ENCODE measurements around the gene PUS7.

PUS7 gene

GRCh38 chr7:105493923-105494315 is 28.2 kb downstream of the PUS7 start:
- Histone ChIP-seq H3K9me3 (ENCODE audit: low read length) (no peaks in the 10 kb centered on the region), H3K4me1 (ENCODE audit: insufficient read depth, low read length) (peaks cover 6% of the 10 kb centered on the region), H3K36me3 (ENCODE audit: insufficient read depth, low read length) (no peaks in the 10 kb centered on the region), H3K4me3 (ENCODE audit: low read depth in 1 of 2, low read length in 2 of 2) (peak overlapping the region in 1 of 2 donors; percentile 22), H3K27ac (ENCODE audit: low read depth, low read length) (peak overlapping the region; percentile 27), H3K9ac (ENCODE audit: low read length) (no peak overlapping the region), H3K27me3 (ENCODE audit: control insufficient read depth in 1 of 2, insufficient read depth in 2 of 2, low read length in 2 of 2) (no peaks in the 10 kb centered on the region)

GRCh38 chr7:105493196-105493922 is 28.7 kb downstream of the PUS7 start:
- no peaks in the 10 kb centered on the region for H3K27me3 ChIP-seq (ENCODE audit: control insufficient read depth in 1 of 2, insufficient read depth in 2 of 2, low read length in 2 of 2)
- no peak overlapping the region for H3K27ac ChIP-seq (ENCODE audit: low read depth, low read length)
- H3K36me3 ChIP-seq (ENCODE audit: insufficient read depth, low read length): no peaks in the 10 kb centered on the region
- H3K4me3 ChIP-seq (ENCODE audit: low read depth in 1 of 2, low read length in 2 of 2): peak overlapping the region in 1 of 2 donors; percentile 22
- peaks cover 6% of the 10 kb centered on the region for H3K4me1 ChIP-seq (ENCODE audit: insufficient read depth, low read length)
- no peaks in the 10 kb centered on the region for H3K9me3 ChIP-seq (ENCODE audit: low read length)
- H3K9ac ChIP-seq (ENCODE audit: low read length): no peak overlapping the region

GRCh38 chr7:105489409-105489808 is 32.7 kb downstream of the PUS7 start:
- no peak overlapping the region for H3K4me3 ChIP-seq (ENCODE audit: low read depth in 1 of 2, low read length in 2 of 2)
- no peak overlapping the region for H3K9ac ChIP-seq (ENCODE audit: low read length)
- H3K27ac ChIP-seq (ENCODE audit: low read depth, low read length): no peak overlapping the region
- no peaks in the 10 kb centered on the region for H3K27me3 ChIP-seq (ENCODE audit: control insufficient read depth in 1 of 2, insufficient read depth in 2 of 2, low read length in 2 of 2)
- H3K9me3 ChIP-seq (ENCODE audit: low read length): no peaks in the 10 kb centered on the region
- no peaks in the 10 kb centered on the region for H3K36me3 ChIP-seq (ENCODE audit: insufficient read depth, low read length)
- peaks cover 6% of the 10 kb centered on the region for H3K4me1 ChIP-seq (ENCODE audit: insufficient read depth, low read length)

DNA sequence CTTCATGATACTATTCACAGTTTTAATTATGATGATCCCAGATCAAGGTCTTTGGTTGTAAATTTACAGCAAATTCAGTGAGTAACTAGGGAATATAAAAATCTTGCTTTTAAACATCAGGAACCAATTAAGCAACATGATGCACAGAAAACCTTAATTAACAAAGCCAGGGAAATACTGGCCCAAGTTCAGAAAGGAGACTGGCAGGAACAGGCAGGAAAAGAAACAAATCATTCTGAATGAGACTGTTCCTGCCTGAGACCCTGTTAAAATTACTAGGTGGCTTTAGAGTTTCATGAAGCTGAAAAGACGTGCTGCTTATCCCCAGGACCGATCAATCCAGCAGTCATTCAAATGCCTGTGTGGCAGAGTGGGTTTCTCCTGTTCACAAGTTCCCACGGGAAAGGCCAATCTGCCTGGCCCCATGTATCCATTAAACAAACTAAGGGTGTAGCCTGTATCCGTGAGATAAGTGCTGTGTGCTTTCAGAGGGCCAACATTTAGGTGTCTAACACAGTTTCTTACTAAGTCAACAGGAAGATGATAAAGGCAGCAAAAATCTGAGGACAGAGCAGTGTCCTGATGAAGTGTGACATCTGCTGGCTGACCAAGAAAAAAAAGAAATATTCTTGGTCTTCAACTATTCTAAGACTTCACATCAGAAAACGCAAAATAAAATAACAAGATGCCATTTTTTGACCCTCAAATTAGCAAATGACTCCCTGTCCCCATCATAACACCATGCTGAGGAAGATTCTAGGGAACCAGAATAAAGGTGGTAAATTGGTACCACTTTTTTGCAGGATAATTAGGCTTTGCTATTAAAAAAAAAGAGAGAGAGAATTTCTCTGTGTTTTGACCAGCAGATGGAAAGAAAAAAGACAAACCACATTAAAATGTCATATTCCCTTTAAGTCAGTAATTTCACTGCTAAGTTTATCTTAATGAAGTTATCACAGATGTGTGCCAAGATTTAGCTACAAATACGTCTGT is 34.2 kb downstream of the PUS7 start:
- H3K4me1 ChIP-seq (ENCODE audit: insufficient read depth, low read length): no peaks in the 10 kb centered on the region
- H3K27ac ChIP-seq (ENCODE audit: low read depth, low read length): no peak overlapping the region
- H3K9ac ChIP-seq (ENCODE audit: low read length): no peak overlapping the region
- no peaks in the 10 kb centered on the region for H3K27me3 ChIP-seq (ENCODE audit: control insufficient read depth in 1 of 2, insufficient read depth in 2 of 2, low read length in 2 of 2)
- H3K36me3 ChIP-seq (ENCODE audit: insufficient read depth, low read length): no peaks in the 10 kb centered on the region
- H3K4me3 ChIP-seq (ENCODE audit: low read depth in 1 of 2, low read length in 2 of 2): no peak overlapping the region
- no peaks in the 10 kb centered on the region for H3K9me3 ChIP-seq (ENCODE audit: low read length)

DNA sequence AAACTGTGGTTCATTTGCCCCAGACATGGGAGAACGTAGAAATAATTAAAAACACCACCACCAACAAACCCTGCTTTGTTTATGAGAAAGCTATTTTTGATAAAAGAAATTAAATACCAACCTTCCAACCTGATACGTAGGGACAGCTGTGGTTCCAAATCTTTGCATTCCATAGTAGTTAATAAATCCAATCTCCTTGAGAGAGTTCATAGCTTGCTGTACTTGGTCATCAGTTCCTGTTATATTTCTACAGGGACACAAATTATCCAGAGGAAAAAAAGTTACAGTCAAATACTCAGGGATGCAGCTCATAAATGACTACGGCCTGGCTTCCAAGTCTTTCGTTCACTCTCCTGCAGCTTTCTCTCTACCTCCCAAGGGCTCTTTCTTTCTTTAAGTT is 41.1 kb downstream of the PUS7 start:
- Histone ChIP-seq H3K27ac (ENCODE audit: low read depth, low read length) (no peak overlapping the region), H3K36me3 (ENCODE audit: insufficient read depth, low read length) (no peaks in the 10 kb centered on the region), H3K4me1 (ENCODE audit: insufficient read depth, low read length) (no peaks in the 10 kb centered on the region), H3K9me3 (ENCODE audit: low read length) (no peaks in the 10 kb centered on the region), H3K27me3 (ENCODE audit: control insufficient read depth in 1 of 2, insufficient read depth in 2 of 2, low read length in 2 of 2) (no peaks in the 10 kb centered on the region), H3K9ac (ENCODE audit: low read length) (no peak overlapping the region), H3K4me3 (ENCODE audit: low read depth in 1 of 2, low read length in 2 of 2) (no peak overlapping the region)

DNA sequence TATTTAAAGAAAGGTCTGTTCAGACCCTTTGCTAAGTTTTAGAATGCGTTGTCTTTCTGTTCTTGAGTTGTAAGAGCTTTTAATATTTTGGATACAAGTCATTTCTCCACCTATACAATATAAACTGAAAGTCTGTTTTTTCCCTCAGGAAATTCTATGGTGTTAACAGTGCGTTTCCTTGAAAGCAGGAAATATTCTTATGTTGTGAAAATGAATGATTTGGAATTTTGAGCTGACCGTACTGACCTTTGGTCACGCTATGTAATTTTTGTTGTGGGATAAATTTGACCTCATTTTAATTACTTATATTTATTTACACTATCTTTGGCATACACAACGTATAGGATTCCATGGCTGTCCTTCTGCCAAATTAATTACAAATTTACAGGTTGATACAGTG is 43.5 kb downstream of the PUS7 start:
- Histone ChIP-seq H3K27me3 (ENCODE audit: control insufficient read depth in 1 of 2, insufficient read depth in 2 of 2, low read length in 2 of 2) (no peaks in the 10 kb centered on the region), H3K4me1 (ENCODE audit: insufficient read depth, low read length) (no peaks in the 10 kb centered on the region), H3K4me3 (ENCODE audit: low read depth in 1 of 2, low read length in 2 of 2) (no peak overlapping the region), H3K36me3 (ENCODE audit: insufficient read depth, low read length) (no peaks in the 10 kb centered on the region), H3K9me3 (ENCODE audit: low read length) (no peaks in the 10 kb centered on the region), H3K27ac (ENCODE audit: low read depth, low read length) (no peak overlapping the region), H3K9ac (ENCODE audit: low read length) (no peak overlapping the region)

DNA sequence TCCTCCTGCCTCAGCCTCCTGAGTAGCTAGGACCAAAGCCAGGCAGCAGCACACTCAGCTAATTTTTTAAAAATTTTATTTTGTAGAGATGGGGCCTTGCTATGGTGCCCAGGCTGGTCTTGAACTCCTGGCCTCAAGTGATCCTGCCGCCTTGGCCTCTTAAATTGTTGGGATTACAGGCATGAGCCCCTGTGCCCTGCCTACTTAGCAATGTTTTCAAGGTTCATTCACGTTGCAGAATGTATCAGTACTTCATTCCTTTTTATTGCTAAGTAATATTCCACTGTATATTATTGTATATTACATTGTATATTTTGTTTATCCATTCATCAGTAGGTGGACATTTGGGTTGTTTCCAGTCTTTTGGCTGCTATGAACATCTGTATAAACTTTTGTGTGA is 44.2 kb downstream of the PUS7 start:
- no peaks in the 10 kb centered on the region for H3K4me1 ChIP-seq (ENCODE audit: insufficient read depth, low read length)
- H3K36me3 ChIP-seq (ENCODE audit: insufficient read depth, low read length): no peaks in the 10 kb centered on the region
- no peak overlapping the region for H3K27ac ChIP-seq (ENCODE audit: low read depth, low read length)
- H3K9me3 ChIP-seq (ENCODE audit: low read length): no peaks in the 10 kb centered on the region
- H3K4me3 ChIP-seq (ENCODE audit: low read depth in 1 of 2, low read length in 2 of 2): no peak overlapping the region
- no peaks in the 10 kb centered on the region for H3K27me3 ChIP-seq (ENCODE audit: control insufficient read depth in 1 of 2, insufficient read depth in 2 of 2, low read length in 2 of 2)
- no peak overlapping the region for H3K9ac ChIP-seq (ENCODE audit: low read length)

DNA sequence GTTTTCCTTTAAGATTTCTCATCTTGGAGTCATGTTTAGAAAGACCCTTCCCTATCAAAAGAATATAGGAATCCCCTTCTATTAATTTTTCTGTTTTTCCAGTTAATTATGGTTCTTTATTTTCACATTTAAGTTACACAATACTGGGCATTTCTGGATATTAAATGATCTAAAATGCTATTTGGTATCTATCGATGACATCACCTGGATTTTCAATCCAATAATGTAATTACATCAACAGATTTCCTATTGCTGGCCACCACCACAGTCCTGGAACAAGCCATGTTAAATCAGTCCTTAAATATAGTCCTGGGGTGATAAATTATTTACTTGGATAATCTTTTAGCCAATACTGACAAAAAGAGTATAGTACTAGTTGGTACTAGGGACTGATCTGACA is 48.0 kb downstream of the PUS7 start:
- Histone ChIP-seq H3K27ac (ENCODE audit: low read depth, low read length) (no peak overlapping the region), H3K4me1 (ENCODE audit: insufficient read depth, low read length) (no peaks in the 10 kb centered on the region), H3K36me3 (ENCODE audit: insufficient read depth, low read length) (no peaks in the 10 kb centered on the region), H3K9me3 (ENCODE audit: low read length) (no peaks in the 10 kb centered on the region), H3K27me3 (ENCODE audit: control insufficient read depth in 1 of 2, insufficient read depth in 2 of 2, low read length in 2 of 2) (no peaks in the 10 kb centered on the region), H3K9ac (ENCODE audit: low read length) (no peak overlapping the region), H3K4me3 (ENCODE audit: low read depth in 1 of 2, low read length in 2 of 2) (no peak overlapping the region)

DNA sequence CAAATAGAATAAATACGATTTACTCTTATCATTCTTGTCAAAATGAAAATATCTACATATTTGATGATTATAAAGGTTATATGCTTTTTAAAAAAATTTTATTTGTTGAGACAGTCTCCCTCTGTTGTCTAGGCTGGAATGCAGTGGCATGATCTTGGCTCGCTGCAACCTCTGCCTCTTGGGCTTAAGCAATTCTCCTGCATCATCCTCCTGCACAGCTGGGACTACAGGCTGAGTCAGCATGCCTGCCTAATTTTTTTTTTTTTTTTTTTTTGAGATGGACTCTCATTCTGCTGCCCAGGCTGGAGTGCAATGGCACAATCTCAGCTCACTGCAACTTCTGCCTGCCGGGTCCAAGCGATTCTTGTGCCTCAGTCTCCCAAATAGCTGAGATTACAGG is 48.9 kb downstream of the PUS7 start:
- H3K4me3 ChIP-seq (ENCODE audit: low read depth in 1 of 2, low read length in 2 of 2): no peak overlapping the region
- no peaks in the 10 kb centered on the region for H3K27me3 ChIP-seq (ENCODE audit: control insufficient read depth in 1 of 2, insufficient read depth in 2 of 2, low read length in 2 of 2)
- H3K36me3 ChIP-seq (ENCODE audit: insufficient read depth, low read length): no peaks in the 10 kb centered on the region
- H3K4me1 ChIP-seq (ENCODE audit: insufficient read depth, low read length): no peaks in the 10 kb centered on the region
- no peaks in the 10 kb centered on the region for H3K9me3 ChIP-seq (ENCODE audit: low read length)
- H3K27ac ChIP-seq (ENCODE audit: low read depth, low read length): no peak overlapping the region
- H3K9ac ChIP-seq (ENCODE audit: low read length): no peak overlapping the region

- Histone ChIP-seq H3K4me3 (ENCODE audit: low read depth in 1 of 2, low read length in 2 of 2) (no peak overlapping the region), H3K9ac (ENCODE audit: low read length) (no peak overlapping the region), H3K27ac (ENCODE audit: low read depth, low read length) (no peak overlapping the region), H3K9me3 (ENCODE audit: low read length) (no peaks in the 10 kb centered on the region), H3K36me3 (ENCODE audit: insufficient read depth, low read length) (no peaks in the 10 kb centered on the region), H3K4me1 (ENCODE audit: insufficient read depth, low read length) (no peaks in the 10 kb centered on the region), H3K27me3 (ENCODE audit: control insufficient read depth in 1 of 2, insufficient read depth in 2 of 2, low read length in 2 of 2) (no peaks in the 10 kb centered on the region)
These were observed 51.2 kb downstream of the PUS7 start for GRCh38 chr7:105470846-105471245.

GRCh38 chr7:105470090-105470489 is 52.0 kb downstream of the PUS7 start:
- H3K9ac ChIP-seq (ENCODE audit: low read length): no peak overlapping the region
- H3K27me3 ChIP-seq (ENCODE audit: control insufficient read depth in 1 of 2, insufficient read depth in 2 of 2, low read length in 2 of 2): no peaks in the 10 kb centered on the region
- no peaks in the 10 kb centered on the region for H3K36me3 ChIP-seq (ENCODE audit: insufficient read depth, low read length)

More at GRCh38 chr7:105470090-105470489, 52.0 kb downstream of the PUS7 start:
- Histone ChIP-seq H3K27ac (ENCODE audit: low read depth, low read length) (no peak overlapping the region), H3K9me3 (ENCODE audit: low read length) (no peaks in the 10 kb centered on the region), H3K4me3 (ENCODE audit: low read depth in 1 of 2, low read length in 2 of 2) (no peak overlapping the region), H3K4me1 (ENCODE audit: insufficient read depth, low read length) (no peaks in the 10 kb centered on the region)

All from muscle layer of colon (tissue), 2 donors.